Coronary artery (tissue), 2 donors: ENCODE results near the gene YRDC.

Experiments used
- DNase-seq: peaks from one replicate; pipeline ENCODE4 v3.0.0-alpha.2; 2017; ENCODE audit warnings: low spot score
- H3K27ac ChIP-seq, 2 donors: fragments of 200-600 bp; sonication (generic); one replicate each; pipeline ENCODE4 v1.5.1; 2016 to 2019
- H3K4me3 ChIP-seq: fragments of 200-600 bp; sonication (generic); 2 replicates; pipeline ENCODE4 v1.5.1; 2016; ENCODE audit warnings: mild to moderate bottlenecking, moderate library complexity
- TF ChIP-seq, protein P1 (sequence below): fragments of 200-600 bp; sonication (generic); IDR thresholded peaks from one replicate; pipeline ENCODE4 v1.5.1; 2019; ENCODE audit warnings: antibody characterized with exemption

The YRDC gene

DNA sequence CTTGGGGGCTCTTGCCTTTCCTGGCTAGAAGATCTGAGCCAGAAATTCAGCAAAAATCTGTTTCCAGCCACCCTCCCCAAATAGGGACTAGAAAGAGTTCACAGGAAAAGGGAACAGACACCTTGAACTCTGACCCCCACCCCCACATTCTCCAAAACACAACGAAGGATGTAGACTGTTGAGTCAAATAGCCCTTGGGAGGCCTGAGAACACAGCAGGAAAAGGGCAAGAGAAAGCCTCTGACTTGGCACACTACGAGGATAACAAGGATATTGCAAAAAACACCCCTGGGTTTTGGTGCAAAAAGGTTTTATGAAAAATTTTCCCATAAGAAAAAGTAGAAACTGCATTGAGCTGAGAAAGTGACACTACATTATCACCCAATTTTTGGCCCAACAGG, 1.9 kb upstream of the YRDC start:
- no peak for DNase-seq
- Histone ChIP-seq H3K27ac (no peak overlapping the region), H3K4me3 (no peak overlapping the region)
- TF ChIP-seq, protein P1, sequence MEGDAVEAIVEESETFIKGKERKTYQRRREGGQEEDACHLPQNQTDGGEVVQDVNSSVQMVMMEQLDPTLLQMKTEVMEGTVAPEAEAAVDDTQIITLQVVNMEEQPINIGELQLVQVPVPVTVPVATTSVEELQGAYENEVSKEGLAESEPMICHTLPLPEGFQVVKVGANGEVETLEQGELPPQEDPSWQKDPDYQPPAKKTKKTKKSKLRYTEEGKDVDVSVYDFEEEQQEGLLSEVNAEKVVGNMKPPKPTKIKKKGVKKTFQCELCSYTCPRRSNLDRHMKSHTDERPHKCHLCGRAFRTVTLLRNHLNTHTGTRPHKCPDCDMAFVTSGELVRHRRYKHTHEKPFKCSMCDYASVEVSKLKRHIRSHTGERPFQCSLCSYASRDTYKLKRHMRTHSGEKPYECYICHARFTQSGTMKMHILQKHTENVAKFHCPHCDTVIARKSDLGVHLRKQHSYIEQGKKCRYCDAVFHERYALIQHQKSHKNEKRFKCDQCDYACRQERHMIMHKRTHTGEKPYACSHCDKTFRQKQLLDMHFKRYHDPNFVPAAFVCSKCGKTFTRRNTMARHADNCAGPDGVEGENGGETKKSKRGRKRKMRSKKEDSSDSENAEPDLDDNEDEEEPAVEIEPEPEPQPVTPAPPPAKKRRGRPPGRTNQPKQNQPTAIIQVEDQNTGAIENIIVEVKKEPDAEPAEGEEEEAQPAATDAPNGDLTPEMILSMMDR, result no peak

GRCh38 chr1:37808369-37809319, 636 bp upstream of the YRDC start:
- TF ChIP-seq, protein P1, result no peak
- DNase-seq, result peak; percentile 78
- Histone ChIP-seq H3K27ac (peak overlapping the region; percentile 88 to 98), H3K4me3 (peak overlapping the region; percentile 91)

- peak overlapping the region; percentile 91 for H3K4me3 ChIP-seq
- no peak for DNase-seq
- TF ChIP-seq, protein P1, result no peak
- peak overlapping the region in 1 of 2 donors; percentile 98 for H3K27ac ChIP-seq
These were observed 821 bp downstream of the YRDC start for GRCh38 chr1:37807220-37807554.

DNA sequence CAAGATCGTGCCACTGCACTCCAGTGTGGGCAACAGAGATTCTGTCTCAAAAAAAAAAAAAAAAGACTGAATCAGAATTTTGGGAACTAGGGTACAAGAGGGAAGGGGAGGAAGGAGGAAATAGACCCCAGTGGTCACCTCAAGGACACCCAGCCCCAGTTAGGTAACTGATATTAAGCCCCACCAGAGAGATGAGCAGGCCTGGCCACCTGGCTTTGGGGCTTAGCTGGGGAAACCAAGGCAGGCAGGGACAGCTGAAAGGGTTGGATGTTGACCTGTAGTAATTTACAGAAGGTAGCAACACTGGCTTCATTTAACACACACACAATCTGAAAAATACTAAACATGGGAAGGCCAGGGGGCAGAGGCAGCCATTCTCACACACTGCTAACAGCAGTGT, 5.6 kb downstream of the YRDC start:
- DNase-seq, result no peak
- H3K4me3 ChIP-seq, result no peak overlapping the region
- TF ChIP-seq, protein P1, result no peak
- H3K27ac ChIP-seq, result no peak overlapping the region

DNA sequence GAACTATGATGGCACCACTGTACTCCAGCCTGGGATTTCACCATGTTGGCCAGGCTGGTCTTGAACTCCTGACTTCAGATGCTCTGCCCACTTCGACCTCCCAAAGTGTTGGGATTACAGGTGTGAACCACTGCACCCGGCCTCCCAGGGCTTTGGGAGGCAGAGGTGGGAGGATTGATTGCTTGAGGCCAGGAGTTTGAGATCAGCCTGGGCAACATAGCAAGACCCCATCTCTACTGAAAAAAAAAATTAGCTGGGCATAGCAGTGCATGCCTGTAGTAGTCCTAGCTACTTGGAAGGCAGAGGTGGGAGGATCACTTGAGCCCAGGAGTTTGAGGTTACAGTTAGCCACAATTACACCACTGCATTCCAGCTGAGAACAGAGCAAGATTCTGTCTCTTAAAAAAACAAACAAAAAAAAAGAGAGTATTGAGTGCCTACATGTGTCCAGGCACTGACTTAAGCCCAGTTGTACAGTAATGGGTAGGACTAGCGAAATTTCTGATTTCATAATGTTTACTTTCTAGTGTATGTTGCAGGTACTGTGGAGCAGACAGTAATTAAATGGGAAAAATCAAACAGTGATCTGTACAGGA, 10.2 kb downstream of the YRDC start:
- DNase-seq, result no peak

GRCh38 chr1:37795340-37796125, 12.5 kb downstream of the YRDC start:
- H3K27ac ChIP-seq, result no peak overlapping the region
- DNase-seq, result no peak
- TF ChIP-seq, protein P1, result no peak
- no peak overlapping the region for H3K4me3 ChIP-seq

More for the DNA sequence above, 10.2 kb downstream of the YRDC start:
- TF ChIP-seq, protein P1, result no peak
- Histone ChIP-seq H3K27ac (no peak overlapping the region), H3K4me3 (no peak overlapping the region)
